Neural progenitor cell (in vitro differentiated cells): ENCODE measurements around the gene PLA2G2C.

Experiments used
- EZH2 ChIP-seq: fragments of 200-600 bp; sonication (generic); IDR thresholded peaks from 2 replicates; pipeline ENCODE4 v1.6.1; 2017; ENCODE audit warnings: antibody characterized with exemption, mild to moderate bottlenecking, moderate library complexity
- EZH2phosphoT487 ChIP-seq: fragments of 200-600 bp; sonication (generic); IDR thresholded peaks from 2 replicates; pipeline ENCODE4 v1.6.1; 2017; ENCODE audit warnings: antibody characterized with exemption
- TF ChIP-seq, protein P1 (sequence below): fragments of 200-600 bp; sonication (generic); IDR thresholded peaks from 2 replicates; pipeline ENCODE4 v1.5.1; 2017; ENCODE audit warnings: antibody characterized with exemption, mild to moderate bottlenecking

GRCh38 chr1:20192871-20193411, 6.6 kb upstream of the PLA2G2C start:
- TF ChIP-seq, protein P1, sequence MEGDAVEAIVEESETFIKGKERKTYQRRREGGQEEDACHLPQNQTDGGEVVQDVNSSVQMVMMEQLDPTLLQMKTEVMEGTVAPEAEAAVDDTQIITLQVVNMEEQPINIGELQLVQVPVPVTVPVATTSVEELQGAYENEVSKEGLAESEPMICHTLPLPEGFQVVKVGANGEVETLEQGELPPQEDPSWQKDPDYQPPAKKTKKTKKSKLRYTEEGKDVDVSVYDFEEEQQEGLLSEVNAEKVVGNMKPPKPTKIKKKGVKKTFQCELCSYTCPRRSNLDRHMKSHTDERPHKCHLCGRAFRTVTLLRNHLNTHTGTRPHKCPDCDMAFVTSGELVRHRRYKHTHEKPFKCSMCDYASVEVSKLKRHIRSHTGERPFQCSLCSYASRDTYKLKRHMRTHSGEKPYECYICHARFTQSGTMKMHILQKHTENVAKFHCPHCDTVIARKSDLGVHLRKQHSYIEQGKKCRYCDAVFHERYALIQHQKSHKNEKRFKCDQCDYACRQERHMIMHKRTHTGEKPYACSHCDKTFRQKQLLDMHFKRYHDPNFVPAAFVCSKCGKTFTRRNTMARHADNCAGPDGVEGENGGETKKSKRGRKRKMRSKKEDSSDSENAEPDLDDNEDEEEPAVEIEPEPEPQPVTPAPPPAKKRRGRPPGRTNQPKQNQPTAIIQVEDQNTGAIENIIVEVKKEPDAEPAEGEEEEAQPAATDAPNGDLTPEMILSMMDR: no peak
- TF ChIP-seq EZH2: no peak
- no peak for TF ChIP-seq EZH2phosphoT487
